Cardiac septum (tissue), 1 donor: ENCODE results near the gene MEF2A. TPM values are rescaled to one million over a fixed set of nuclear protein-coding genes. Genes with fewer than 3 reads are reported as not detected.
"Not testable (repeated sequence)": the region's sequence is repeated elsewhere in the genome, so short reads cannot be mapped to it uniquely, and the experiment has no call there.

ENCODE experiments used
- DNase-seq: peaks from one replicate; pipeline ENCODE4 v3.0.0-alpha.2; 2020; ENCODE audit warnings: low spot score
- intact Hi-C: fragments of 100-400 bp; cut with DNase I; formaldehyde crosslinking; loops from one replicate; pipeline ENCODE4 v1.14.0; 2022
- total RNA-seq: library from RNA; stranded (reverse); fragmentation: NEBNext Ultra II Directional; extraction: Animal tissue kit (Norgen Biotek cat#: 25700); gene quantifications from one replicate; pipeline ENCODE4 v1.2.1, GENCODE V29; 2021
- donor health status: DM: no; HTN: no; CAD: no.

Gene MEF2A
- total RNA-seq, 1 donor from 2014 or later = 195 TPM

DNA sequence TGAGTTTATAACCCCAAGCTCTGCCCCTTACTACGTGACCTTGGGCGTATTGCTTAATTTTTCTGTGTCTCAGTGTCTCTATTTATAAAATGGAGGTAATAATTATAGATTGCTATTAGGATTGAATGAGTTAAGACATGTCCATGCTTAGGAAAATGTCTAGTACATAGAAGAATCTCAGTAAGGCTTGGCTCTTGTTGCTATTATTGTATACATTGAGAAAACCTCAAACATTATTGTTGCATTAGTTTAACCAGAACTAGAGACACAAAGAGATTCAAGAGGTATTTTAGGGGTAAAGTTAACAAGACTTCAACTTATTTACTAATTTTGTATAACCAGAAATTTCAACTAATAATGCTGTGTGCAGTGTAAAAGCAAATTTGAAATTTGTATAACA, 66.7 kb downstream of the MEF2A start:
- intact Hi-C loops = no loop called here
- no peak for DNase-seq

DNA sequence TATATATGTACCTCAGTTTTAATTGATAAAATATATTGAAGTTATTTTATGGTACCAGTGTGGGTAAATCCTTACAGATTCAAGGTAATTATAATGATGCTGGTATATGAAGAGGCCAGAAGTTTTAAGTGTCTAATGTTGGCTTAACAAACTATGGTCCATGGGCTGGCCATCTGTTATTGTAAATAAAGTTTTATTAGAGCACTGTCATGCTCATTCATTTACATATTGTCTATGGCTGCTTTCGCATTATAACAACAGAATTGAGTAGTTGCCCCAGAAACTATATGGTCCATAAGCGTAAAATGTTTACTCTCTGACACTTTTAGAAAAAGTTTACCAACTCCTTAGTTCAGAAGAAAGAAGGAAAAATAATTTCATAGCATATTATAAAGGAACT, 67.9 kb downstream of the MEF2A start:
- DNase-seq = no peak
- intact Hi-C loops = no loop called here

GRCh38 chr15:99634576-99634975, 68.8 kb downstream of the MEF2A start:
- DNase-seq = no peak
- intact Hi-C loops = no loop called here

DNA sequence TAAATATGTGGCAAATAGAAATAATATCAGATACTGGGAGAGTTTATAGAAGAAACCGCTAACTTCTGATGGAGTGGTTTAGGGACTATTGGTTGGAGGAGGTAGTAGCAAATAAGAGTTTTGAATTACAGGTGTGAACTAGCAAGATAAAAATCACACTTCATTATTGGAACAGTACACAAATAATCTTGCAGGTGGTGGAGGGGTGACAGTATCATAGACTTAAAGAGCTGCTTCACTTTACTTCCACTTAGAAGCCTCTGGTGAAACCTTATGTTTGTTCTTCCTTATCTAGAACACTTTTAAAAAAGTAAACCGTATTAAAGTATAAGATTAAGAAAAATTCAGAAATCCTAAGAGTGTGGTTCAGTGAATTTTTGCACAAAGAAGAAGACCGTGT, 69.4 kb downstream of the MEF2A start:
- DNase-seq = no peak
- intact Hi-C loops = no loop called here

GRCh38 chr15:99635794-99636193, 70.0 kb downstream of the MEF2A start:
- intact Hi-C loops = no loop called here
- DNase-seq = no peak

- intact Hi-C loops = no loop called here
- no peak for DNase-seq
These were observed 79.2 kb downstream of the MEF2A start for GRCh38 chr15:99644913-99645542.

GRCh38 chr15:99645543-99645935, 79.8 kb downstream of the MEF2A start:
- no peak for DNase-seq
- intact Hi-C loops = no loop called here

GRCh38 chr15:99645951-99646350, 80.2 kb downstream of the MEF2A start:
- no peak for DNase-seq
- intact Hi-C loops = no loop called here

DNA sequence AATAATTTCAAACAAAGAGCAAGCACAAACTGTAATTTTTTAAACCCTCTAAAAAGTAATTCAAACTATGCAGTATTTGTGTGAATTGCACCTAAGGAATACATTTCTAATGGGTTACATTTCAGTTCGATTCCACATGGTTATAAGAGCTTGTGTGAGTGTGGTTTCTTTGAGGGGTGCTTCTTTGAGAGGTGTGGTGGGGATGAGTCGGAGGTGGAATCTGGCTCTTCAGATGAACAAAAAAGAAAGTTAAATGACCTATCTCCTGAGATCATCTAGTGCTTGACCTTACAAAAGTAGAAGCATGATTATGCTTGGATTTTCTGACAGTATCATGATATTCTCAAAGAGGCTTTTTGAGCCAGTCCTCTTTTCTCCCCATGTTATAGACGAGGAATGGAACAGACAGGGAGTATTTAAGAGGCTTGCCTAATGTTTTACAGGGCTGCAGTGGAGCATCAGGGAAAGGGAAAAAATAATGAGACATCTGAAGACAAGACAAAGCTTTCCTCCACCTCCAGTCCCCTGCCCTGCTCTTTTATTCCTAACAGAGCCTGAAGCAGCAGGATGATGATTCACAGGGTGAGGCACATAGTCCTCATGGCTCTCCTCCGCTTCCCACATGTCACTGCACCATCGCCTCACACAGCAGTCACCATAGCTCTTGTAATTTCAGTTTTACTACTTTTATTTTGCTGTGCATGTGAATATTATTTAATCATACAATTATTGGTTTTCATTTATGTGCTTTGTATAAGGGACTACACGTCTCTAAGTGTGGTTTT, 85.4 kb downstream of the MEF2A start:
- no peak for DNase-seq

DNA sequence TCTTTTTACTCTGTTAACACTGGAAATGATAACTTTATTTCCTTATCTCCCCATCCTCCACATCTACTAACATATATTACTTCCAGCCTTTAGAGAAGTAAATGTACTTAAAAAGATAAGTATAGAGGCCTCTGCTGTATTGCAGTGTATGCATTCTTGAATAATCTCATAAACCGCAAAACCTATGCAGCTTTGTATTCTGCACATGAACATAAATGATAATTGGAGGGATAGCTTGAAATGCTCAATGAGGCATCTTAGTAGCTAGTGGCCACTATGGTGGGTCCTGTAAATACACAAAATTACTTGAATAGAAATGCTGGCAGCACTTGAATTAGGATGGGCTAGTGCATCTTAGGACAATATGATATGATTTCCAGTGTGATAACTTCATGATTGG, 90.4 kb downstream of the MEF2A start:
- no peak for DNase-seq
- intact Hi-C loops = no loop called here

More for the DNA sequence above, 85.4 kb downstream of the MEF2A start:
- intact Hi-C loops = no loop called here

GRCh38 chr15:99657996-99658395, 92.2 kb downstream of the MEF2A start:
- intact Hi-C loops = no loop called here
- DNase-seq = no peak

DNA sequence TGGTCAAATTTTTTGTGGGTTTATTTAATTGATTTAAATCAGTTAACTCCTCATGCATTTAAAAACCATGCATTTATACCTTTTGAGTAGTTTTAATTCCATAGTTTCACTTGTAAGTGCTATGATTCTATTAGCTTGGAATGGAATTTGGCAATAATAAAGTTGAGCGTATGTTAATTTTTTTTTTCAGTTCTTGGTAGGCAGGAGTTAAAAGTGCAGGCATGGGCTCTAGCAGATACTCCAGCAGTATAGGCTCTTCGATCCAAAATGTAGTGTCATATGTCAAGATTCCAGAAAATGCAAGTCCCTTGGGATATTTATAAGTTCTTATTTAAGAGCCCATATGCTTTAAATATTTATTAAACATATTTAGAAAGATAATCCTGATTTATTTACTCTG, 97.1 kb downstream of the MEF2A start:
- DNase-seq = no peak
- intact Hi-C loops = no loop called here

GRCh38 chr15:99666073-99666472, 100.3 kb downstream of the MEF2A start:
- intact Hi-C loops, DNase-seq: not testable (repeated sequence)

- intact Hi-C loops = no loop called here
These were observed 102.9 kb downstream of the MEF2A start for GRCh38 chr15:99668533-99669182.

DNA sequence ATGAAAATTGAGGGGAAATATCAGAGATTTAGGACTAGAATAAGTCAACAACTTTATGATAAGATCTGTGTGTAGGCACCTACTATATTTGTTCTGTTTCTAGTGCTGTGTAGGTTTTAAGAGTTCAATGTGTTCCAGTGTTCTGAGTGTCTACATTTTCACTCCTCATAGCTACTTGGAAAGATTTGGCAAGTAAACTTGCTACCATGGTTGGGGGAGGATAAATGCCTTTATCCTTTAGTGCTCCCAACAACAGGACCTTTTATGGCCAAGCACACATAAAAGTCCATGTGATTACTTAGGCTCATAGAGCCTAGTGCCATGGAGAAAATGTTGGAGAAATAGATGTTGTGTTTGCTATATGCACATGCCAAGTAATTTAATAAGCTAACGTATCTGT, 103.5 kb downstream of the MEF2A start:
- DNase-seq = no peak
- intact Hi-C loops = no loop called here

More at GRCh38 chr15:99668533-99669182, 102.9 kb downstream of the MEF2A start:
- DNase-seq = no peak

DNA sequence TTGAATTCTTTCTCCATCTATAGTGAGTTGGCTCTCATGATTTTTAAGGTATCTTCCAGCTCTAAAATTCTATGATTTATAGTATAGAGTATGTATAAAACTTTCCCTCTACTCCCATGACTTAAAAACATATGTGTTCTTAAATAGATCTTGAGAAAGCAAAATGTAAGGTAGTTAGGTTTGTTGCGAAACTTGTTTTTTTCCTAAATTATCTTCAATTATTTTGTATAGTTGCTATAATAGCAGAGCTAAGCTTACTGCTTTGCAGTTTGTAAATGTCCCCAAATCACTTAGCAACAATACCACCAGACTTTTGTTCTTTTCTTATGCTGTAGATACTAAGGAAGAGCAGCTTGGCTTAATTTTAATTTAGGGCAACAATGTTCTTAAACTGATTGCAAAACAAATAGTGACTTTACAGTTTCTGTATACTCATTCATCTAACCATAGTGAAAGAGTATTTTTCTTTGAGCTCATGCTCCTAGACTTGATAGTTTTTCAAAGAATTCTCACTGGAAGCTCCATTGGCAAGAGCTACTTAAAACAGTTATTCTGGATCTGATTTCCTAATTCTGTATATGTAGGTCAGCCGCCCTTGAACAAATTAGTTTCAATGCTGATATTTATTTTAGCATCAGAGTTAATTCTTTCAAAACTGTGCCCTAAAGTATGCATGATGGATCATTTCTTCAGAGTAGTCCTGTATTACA, 106.3 kb downstream of the MEF2A start:
- no peak for DNase-seq
- intact Hi-C loops = no loop called here

GRCh38 chr15:99673111-99673510, 107.3 kb downstream of the MEF2A start:
- DNase-seq = no peak
- intact Hi-C loops = no loop called here

- no peak for DNase-seq
- intact Hi-C loops = no loop called here
These were observed 108.5 kb downstream of the MEF2A start for GRCh38 chr15:99674279-99674678.

- no peak for DNase-seq
- intact Hi-C loops = no loop called here
These were observed 111.9 kb downstream of the MEF2A start for GRCh38 chr15:99677540-99678134.

GRCh38 chr15:99680276-99680675, 114.5 kb downstream of the MEF2A start:
- no peak for DNase-seq
- intact Hi-C loops = loop anchor here (5.0 kb wide), 1 partner anchor 113 kb away; the partner anchor contains the start of gene MEF2A
